WTC11 (cell line): ENCODE measurements around the gene CCSER1. TPM values are rescaled to one million over a fixed set of nuclear protein-coding genes. Genes with fewer than 3 reads are reported as not detected.

ENCODE experiments used
- ATAC-seq: fragments of 200-7000 bp; cut with Tn5 transposase; 2 replicates; pipeline ENCODE4 v1.10.0; 2021; ENCODE audit warnings: mild to moderate bottlenecking, moderate library complexity
- CTCF ChIA-PET: fragments of 300-600 bp; sonication (Branson Sonifier 250); formaldehyde crosslinking; loops from one replicate; lab custom pipeline; 2021; ENCODE audit warnings: antibody characterized with exemption; lab: Charles Lee
- POLR2A ChIA-PET: fragments of 350-600 bp; sonication (Branson Sonifier 250); formaldehyde crosslinking; loops from one replicate; lab custom pipeline; 2021; ENCODE audit warnings: antibody characterized with exemption; lab: Charles Lee
- DNase-seq: peaks from one replicate; pipeline ENCODE4 v3.0.0; 2021; ENCODE audit warnings: low spot score
- H3K27ac Mint-ChIP-seq: 2 replicates; pipeline ENCODE4 v1.8.0; 2021; ENCODE audit warnings: mixed read lengths
- H3K27me3 Mint-ChIP-seq: 2 replicates; pipeline ENCODE4 v1.8.0; 2021; ENCODE audit warnings: low read depth, mild to moderate bottlenecking, moderate library complexity, mixed read lengths
- H3K36me3 Mint-ChIP-seq: 2 replicates; pipeline ENCODE4 v1.8.0; 2021; ENCODE audit warnings: mixed read lengths
- H3K4me1 Mint-ChIP-seq: 2 replicates; pipeline ENCODE4 v1.8.0; 2022; ENCODE audit warnings: mixed read lengths
- H3K4me3 Mint-ChIP-seq: 2 replicates; pipeline ENCODE4 v1.8.0; 2021; ENCODE audit warnings: mild to moderate bottlenecking, moderate library complexity, mixed read lengths
- H3K9me3 Mint-ChIP-seq: 2 replicates; pipeline ENCODE4 v1.8.0; 2021; ENCODE audit warnings: mixed read lengths
- ATF1 ChIP-seq: sonication (generic); formaldehyde crosslinking; IDR thresholded peaks from 2 replicates; pipeline ENCODE4 v1.8.1; 2023; ENCODE audit warnings: mild to moderate bottlenecking, moderate library complexity, missing genetic modification reagents
- ATF3 ChIP-seq: sonication (generic); formaldehyde crosslinking; conservative IDR thresholded peaks from 2 replicates; pipeline ENCODE4 v1.8.1; 2022; ENCODE audit warnings: mild to moderate bottlenecking, missing genetic modification reagents
- CREB1 ChIP-seq: sonication (generic); formaldehyde crosslinking; IDR thresholded peaks from 2 replicates; pipeline ENCODE4 v1.8.0; 2023; ENCODE audit warnings: mild to moderate bottlenecking, missing genetic modification reagents
- CTCF ChIP-seq: fragments of 200-600 bp; IDR thresholded peaks from 2 replicates; pipeline ENCODE4 v1.8.0; 2022; ENCODE audit warnings: antibody characterized with exemption
- ELF4 ChIP-seq: sonication (generic); formaldehyde crosslinking; IDR thresholded peaks from 2 replicates; pipeline ENCODE4 v1.8.1; 2022; ENCODE audit warnings: low read depth, mild to moderate bottlenecking, moderate library complexity, missing genetic modification reagents
- EMX1 ChIP-seq: fragments of 250-450 bp; sonication (Bioruptor Pico); IDR thresholded peaks from 2 replicates; pipeline ENCODE4 v1.8.0; 2021; ENCODE audit warnings: mild to moderate bottlenecking
- ESRRA ChIP-seq: sonication (generic); formaldehyde crosslinking; IDR thresholded peaks from 2 replicates; pipeline ENCODE4 v1.8.1; 2022; ENCODE audit warnings: mild to moderate bottlenecking, missing genetic modification reagents, borderline replicate concordance
- HMGA2 ChIP-seq: fragments of 250-450 bp; sonication (Bioruptor Pico); IDR thresholded peaks from 2 replicates; pipeline ENCODE4 v1.4.0; 2021; ENCODE audit warnings: mild to moderate bottlenecking, moderate library complexity
- HMGXB4 ChIP-seq: sonication (generic); formaldehyde crosslinking; IDR thresholded peaks from 2 replicates; pipeline ENCODE4 v1.8.1; 2023; ENCODE audit warnings: mild to moderate bottlenecking, moderate library complexity, missing genetic modification reagents
- IRF1 ChIP-seq: sonication (generic); formaldehyde crosslinking; IDR thresholded peaks from 2 replicates; pipeline ENCODE4 v1.8.0; 2023; ENCODE audit warnings: missing genetic modification reagents
- NFE2L1 ChIP-seq: sonication (generic); formaldehyde crosslinking; IDR thresholded peaks from 2 replicates; pipeline ENCODE4 v1.8.1; 2023; ENCODE audit warnings: missing genetic modification reagents
- NR1H2 ChIP-seq: sonication (generic); formaldehyde crosslinking; IDR thresholded peaks from 2 replicates; pipeline ENCODE4 v1.9.0; 2021; ENCODE audit warnings: mild to moderate bottlenecking, moderate library complexity, missing genetic modification reagents
- PREB ChIP-seq: sonication (generic); formaldehyde crosslinking; IDR thresholded peaks from 2 replicates; pipeline ENCODE4 v1.8.1; 2022; ENCODE audit warnings: mild to moderate bottlenecking, missing genetic modification reagents, moderate library complexity, borderline replicate concordance
- RELA ChIP-seq: sonication (generic); formaldehyde crosslinking; IDR thresholded peaks from 2 replicates; pipeline ENCODE4 v1.8.1; 2022; ENCODE audit warnings: missing genetic modification reagents, mild to moderate bottlenecking, borderline replicate concordance
- SP1 ChIP-seq: sonication (generic); formaldehyde crosslinking; conservative IDR thresholded peaks from 2 replicates; pipeline ENCODE4 v1.8.1; 2022; ENCODE audit warnings: missing genetic modification reagents
- TEAD4 ChIP-seq: sonication (generic); formaldehyde crosslinking; IDR thresholded peaks from 2 replicates; pipeline ENCODE4 v1.8.0; 2022; ENCODE audit warnings: mild to moderate bottlenecking, missing genetic modification reagents
- ZBTB21 ChIP-seq: sonication (generic); formaldehyde crosslinking; IDR thresholded peaks from 2 replicates; pipeline ENCODE4 v1.8.1; 2023; ENCODE audit warnings: mild to moderate bottlenecking, missing genetic modification reagents, borderline replicate concordance
- ZNF138 ChIP-seq: sonication (generic); formaldehyde crosslinking; conservative IDR thresholded peaks from 2 replicates; pipeline ENCODE4 v1.8.1; 2022; ENCODE audit warnings: mild to moderate bottlenecking, moderate library complexity, missing genetic modification reagents
- ZNF232 ChIP-seq: sonication (generic); formaldehyde crosslinking; IDR thresholded peaks from 2 replicates; pipeline ENCODE4 v1.8.0; 2022; ENCODE audit warnings: mild to moderate bottlenecking, missing genetic modification reagents
- ZNF423 ChIP-seq: fragments of 250-450 bp; sonication (Bioruptor Pico); IDR thresholded peaks from 2 replicates; pipeline ENCODE4 v2.1.2; 2022; ENCODE audit warnings: mild to moderate bottlenecking, moderate library complexity
- ZNF425 ChIP-seq: fragments of 250-450 bp; sonication (Bioruptor Pico); conservative IDR thresholded peaks from 2 replicates; pipeline ENCODE4 v1.9.0; 2021; ENCODE audit warnings: mild to moderate bottlenecking
- ZNF512 ChIP-seq: sonication (generic); formaldehyde crosslinking; IDR thresholded peaks from 2 replicates; pipeline ENCODE4 v1.8.1; 2022; ENCODE audit warnings: missing genetic modification reagents, borderline replicate concordance
- ZSCAN18 ChIP-seq: fragments of 250-450 bp; sonication (Bioruptor Pico); IDR thresholded peaks from 2 replicates; pipeline ENCODE4 v2.1.2; 2022; ENCODE audit warnings: mild to moderate bottlenecking, moderate library complexity
- total RNA-seq: library from RNA; stranded (reverse); gene quantifications from 3 replicates; pipeline ENCODE4 v1.2.3, GENCODE V29; 2021

CCSER1 gene
- total RNA-seq, 1 experiment from 2014 or later: 0.87 TPM

GRCh38 chr4:91592125-91592524 is 1464.9 kb downstream of the CCSER1 start:
- TF ChIP-seq HMGXB4 (CRISPR knock-in tag) (no peak), CTCF (no peak), ZBTB21 (CRISPR knock-in tag) (no peak), ESRRA (no peak), ZNF425 (CRISPR knock-in tag) (no peak), NR1H2 (CRISPR knock-in tag) (no peak), ELF4 (CRISPR knock-in tag) (no peak)
- TF ChIP-seq, all 79 proteins: peak for 0
- CTCF ChIA-PET: no interaction called here
- Mint-ChIP-seq H3K4me3 (no peak overlapping the region), H3K4me1 (peaks cover 33% of the 10 kb centered on the region), H3K27ac (no peak overlapping the region), H3K9me3 (no peaks in the 10 kb centered on the region), H3K27me3 (no peaks in the 10 kb centered on the region), H3K36me3 (no peaks in the 10 kb centered on the region)
- DNase-seq (no peak), ATAC-seq (peak; percentile 83)
- POLR2A ChIA-PET: no interaction called here

- Mint-ChIP-seq H3K27me3 (no peaks in the 10 kb centered on the region), H3K4me3 (no peak overlapping the region), H3K27ac (peak overlapping the region; percentile 39), H3K4me1 (peaks cover 46% of the 10 kb centered on the region), H3K9me3 (no peaks in the 10 kb centered on the region), H3K36me3 (no peaks in the 10 kb centered on the region)
- TF ChIP-seq ZNF512 (no peak), RELA (CRISPR knock-in tag) (no peak), ZBTB21 (CRISPR knock-in tag) (0 out of 2 replicates have a peak, but pooled peaks have one; percentile 66)
- POLR2A ChIA-PET: no interaction called here
- ATAC-seq: no peak
- CTCF ChIA-PET: no interaction called here
- no peak for DNase-seq
These were observed 1469.5 kb downstream of the CCSER1 start for GRCh38 chr4:91596718-91597117.

GRCh38 chr4:91598696-91599095 is 1471.5 kb downstream of the CCSER1 start:
- CTCF ChIA-PET: no interaction called here
- Mint-ChIP-seq H3K27ac (peak overlapping the region; percentile 19; the same call in 1 of the 2 replicates), H3K27me3 (no peaks in the 10 kb centered on the region), H3K36me3 (no peaks in the 10 kb centered on the region), H3K4me1 (peaks cover 44% of the 10 kb centered on the region), H3K9me3 (no peaks in the 10 kb centered on the region), H3K4me3 (no peak overlapping the region)
- DNase-seq: no peak
- POLR2A ChIA-PET: no interaction called here
- peak; percentile 61 for ATAC-seq
- TF ChIP-seq ZNF423 (CRISPR knock-in tag) (no peak), ELF4 (CRISPR knock-in tag) (no peak), ZSCAN18 (CRISPR knock-in tag) (no peak), TEAD4 (no peak), ZNF138 (CRISPR knock-in tag) (no peak), SP1 (CRISPR knock-in tag) (no peak), HMGA2 (CRISPR knock-in tag) (no peak), ATF1 (CRISPR knock-in tag) (no peak), PREB (CRISPR knock-in tag) (no peak), ZNF232 (CRISPR knock-in tag) (no peak), EMX1 (CRISPR knock-in tag) (no peak), CREB1 (CRISPR knock-in tag) (no peak), NFE2L1 (CRISPR knock-in tag) (no peak), ATF3 (no peak), IRF1 (no peak)
